Activated gamma-delta T cell treated with Interleukin-2 at 50 U/mL for 16 hours (primary cell): ENCODE data around the gene UGT1A3.

Source experiments
- DNase-seq: peaks from one replicate; pipeline ENCODE4 v3.0.0-alpha.2; 2020

The UGT1A3 gene

GRCh38 chr2:233818639-233819621 is 90.1 kb downstream of the UGT1A3 start:
- DNase-seq = no peak

- DNase-seq = no peak
Measured at GRCh38 chr2:233819884-233820773, 91.3 kb downstream of the UGT1A3 start.

- DNase-seq = no peak
Measured at GRCh38 chr2:233820774-233821105, 91.9 kb downstream of the UGT1A3 start.

- no peak for DNase-seq
Measured at GRCh38 chr2:233821196-233821595, 92.4 kb downstream of the UGT1A3 start.

- DNase-seq = no peak
Measured at GRCh38 chr2:233821709-233822100, 92.9 kb downstream of the UGT1A3 start.

- no peak for DNase-seq
Measured at GRCh38 chr2:233822101-233822771, 93.4 kb downstream of the UGT1A3 start.
